GM12892 (cell line): Measurements from ENCODE around the gene DHRS2.

ENCODE experiments used
- DNase-seq: peaks from one replicate; pipeline ENCODE4 v3.0.0; 2011; ENCODE audit not compliant: insufficient read length
- FAIRE-seq: peaks from 2 replicates; lab custom pipeline; 2011; peaks lifted over from hg19 to GRCh38; lab: Jason Lieb, UNC
- POLR2A ChIP-seq: IDR thresholded peaks from 2 replicates; pipeline ENCODE4 v1.6.1; 2011; ENCODE audit warnings: low read depth, low read length, control low read depth
- POLR2AphosphoS5 ChIP-seq: IDR thresholded peaks from 2 replicates; pipeline ENCODE4 v1.6.1; 2011; ENCODE audit warnings: low read depth, low read length, control low read depth
- TAF1 ChIP-seq: IDR thresholded peaks from 2 replicates; pipeline ENCODE4 v1.6.1; 2011; ENCODE audit warnings: low read depth, mild to moderate bottlenecking, control low read depth, low read length, borderline replicate concordance

The DHRS2 gene

GRCh38 chr14:23645812-23646647 lies 9.9 kb downstream of the DHRS2 start:
- TF ChIP-seq POLR2A (no peak), POLR2AphosphoS5 (no peak), TAF1 (no peak)
- FAIRE-seq (no peak), DNase-seq (no peak)

- FAIRE-seq (no peak), DNase-seq (no peak)
- TF ChIP-seq POLR2A (no peak), TAF1 (no peak), POLR2AphosphoS5 (no peak)
Observed at GRCh38 chr14:23646648-23647549, 10.7 kb downstream of the DHRS2 start.

GRCh38 chr14:23647619-23648018 lies 11.5 kb downstream of the DHRS2 start:
- DNase-seq (no peak), FAIRE-seq (no peak)
- TF ChIP-seq TAF1 (no peak), POLR2A (no peak), POLR2AphosphoS5 (no peak)

- TF ChIP-seq POLR2A (no peak), POLR2AphosphoS5 (no peak), TAF1 (no peak)
- DNase-seq (no peak), FAIRE-seq (no peak)
Observed at GRCh38 chr14:23648764-23649460, 12.7 kb downstream of the DHRS2 start.

- TF ChIP-seq TAF1, result no peak
- no peak for TF ChIP-seq POLR2AphosphoS5
- no peak for TF ChIP-seq POLR2A
- FAIRE-seq (no peak), DNase-seq (no peak)
Observed at GRCh38 chr14:23650506-23650905, 14.3 kb downstream of the DHRS2 start.

GRCh38 chr14:23653051-23653450 lies 16.9 kb downstream of the DHRS2 start:
- DNase-seq (no peak), FAIRE-seq (no peak)
- TF ChIP-seq POLR2AphosphoS5 (no peak), TAF1 (no peak), POLR2A (no peak)

GRCh38 chr14:23654231-23654630 lies 18.1 kb downstream of the DHRS2 start:
- TF ChIP-seq POLR2A (no peak), POLR2AphosphoS5 (no peak)
- no peak for FAIRE-seq

GRCh38 chr14:23657959-23658470 lies 21.9 kb downstream of the DHRS2 start:
- no peak for TF ChIP-seq POLR2AphosphoS5
- no peak for TF ChIP-seq POLR2A
- no peak for TF ChIP-seq TAF1
- FAIRE-seq (no peak), DNase-seq (no peak)

More at GRCh38 chr14:23654231-23654630, 18.1 kb downstream of the DHRS2 start:
- no peak for DNase-seq

GRCh38 chr14:23660290-23661226 lies 24.4 kb downstream of the DHRS2 start:
- DNase-seq (no peak), FAIRE-seq (no peak)
- TF ChIP-seq POLR2AphosphoS5, result no peak
- no peak for TF ChIP-seq POLR2A
- TF ChIP-seq TAF1, result no peak

GRCh38 chr14:23661542-23661941 lies 25.4 kb downstream of the DHRS2 start:
- TF ChIP-seq POLR2AphosphoS5 (no peak), POLR2A (no peak), TAF1 (no peak)
- no peak for DNase-seq

More at GRCh38 chr14:23661542-23661941, 25.4 kb downstream of the DHRS2 start:
- no peak for FAIRE-seq
